AG04449 (cell line): ENCODE data around the gene SND1.
"Not testable (repeated sequence)": the region's sequence is repeated elsewhere in the genome, so short reads cannot be mapped to it uniquely, and the experiment has no call there.

Experiments
- CTCF ChIA-PET: fragments of 350-600 bp; formaldehyde crosslinking; extraction: SDS; loops from one replicate; lab custom pipeline; 2021; ENCODE audit warnings: antibody characterized with exemption; lab: Yijun Ruan, JAX
- POLR2A ChIA-PET: fragments of 400-600, 350-600 bp; formaldehyde crosslinking; extraction: SDS; loops from one replicate; lab custom pipeline; 2020; ENCODE audit warnings: antibody characterized with exemption, inconsistent platforms; lab: Yijun Ruan, JAX
- DNase-seq: peaks from one replicate; pipeline ENCODE4 v3.0.0-alpha.2; 2010; ENCODE audit warnings: low read depth, low spot score
- H3K4me3 ChIP-seq: 2 replicates; pipeline ENCODE4 v1.5.1; 2011; ENCODE audit warnings: low read depth, mild to moderate bottlenecking, control low read depth, low read length
- CTCF ChIP-seq: IDR thresholded peaks from one replicate; pipeline ENCODE4 v1.5.1; 2011; ENCODE audit warnings: mild to moderate bottlenecking, moderate library complexity, low read length, control low read depth, inconsistent platforms; ENCODE audit not compliant: insufficient read depth; ENCODE audit errors: missing control alignments

Gene SND1

DNA sequence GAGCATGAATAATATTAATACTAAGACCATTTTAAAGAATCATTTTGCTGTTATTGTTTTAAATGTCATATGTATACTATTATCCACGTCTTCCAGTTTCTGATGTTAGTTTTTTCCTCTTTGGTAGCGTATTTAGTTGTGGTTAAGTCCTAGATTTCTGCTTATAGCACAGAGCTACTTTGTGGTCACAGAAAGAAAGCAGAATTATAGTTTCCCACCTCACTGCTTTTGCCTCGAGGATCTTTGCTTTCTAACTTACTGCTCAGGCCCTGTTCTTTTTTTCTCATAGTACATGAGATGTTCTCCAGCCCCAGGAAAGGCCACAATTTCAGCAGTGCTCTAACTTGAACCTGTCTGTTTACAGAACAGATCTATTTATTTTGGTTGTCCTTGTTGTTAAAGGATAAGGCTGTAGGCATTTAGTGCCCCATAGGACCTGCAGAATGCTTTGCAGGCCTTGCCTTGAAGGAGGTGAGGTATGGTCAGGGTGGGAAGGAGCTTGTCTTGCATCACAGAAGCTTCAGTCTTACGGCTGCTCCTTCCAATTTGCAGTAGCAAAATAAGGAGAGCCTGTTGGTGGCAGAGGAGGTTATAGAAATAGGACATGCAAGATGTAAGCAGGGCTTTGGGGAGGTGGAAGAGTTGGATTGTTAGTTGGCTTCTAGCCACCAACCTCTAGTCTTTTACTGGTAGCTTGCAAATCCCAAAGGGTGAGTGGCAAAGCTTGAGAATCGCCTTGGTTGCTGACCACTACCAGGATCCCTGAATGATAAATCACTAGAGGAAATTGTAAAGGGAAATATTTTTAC is 250.1 kb downstream of the SND1 start:
- ChIA-PET CTCF (interaction anchor here (0.6 to 0.7 kb wide), 2 partner anchors 73 to 307 kb away, joined by 4 read pairs; no protein-coding TSS in a partner anchor), POLR2A (no interaction called here)
- no peak for DNase-seq
- TF ChIP-seq CTCF = no peak
- no peak overlapping the region for H3K4me3 ChIP-seq

DNA sequence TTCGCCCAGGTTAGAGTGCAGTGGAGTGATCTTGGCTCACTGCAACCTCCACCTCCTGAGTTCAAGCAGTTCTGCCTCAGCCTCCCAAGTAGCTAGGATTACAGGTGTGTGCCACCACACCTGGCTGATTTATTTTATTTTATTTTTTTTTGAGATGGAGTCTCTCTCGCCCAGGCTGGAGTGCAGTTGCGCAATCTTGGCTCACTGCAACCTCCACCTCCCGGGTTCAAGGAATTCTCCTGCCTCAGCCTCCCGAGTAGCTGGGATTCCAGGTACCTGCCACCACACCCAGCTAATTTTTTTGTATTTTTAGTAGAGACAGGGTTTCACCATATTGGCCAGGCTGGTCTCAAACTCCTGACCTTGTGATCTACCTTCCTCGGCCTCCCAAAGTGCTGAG is 250.8 kb downstream of the SND1 start:
- POLR2A ChIA-PET, H3K4me3 ChIP-seq, DNase-seq: not testable (repeated sequence)
- CTCF ChIA-PET = interaction anchor here (0.6 to 0.7 kb wide), 2 partner anchors 72 to 306 kb away, joined by 4 read pairs; no protein-coding TSS in a partner anchor

DNA sequence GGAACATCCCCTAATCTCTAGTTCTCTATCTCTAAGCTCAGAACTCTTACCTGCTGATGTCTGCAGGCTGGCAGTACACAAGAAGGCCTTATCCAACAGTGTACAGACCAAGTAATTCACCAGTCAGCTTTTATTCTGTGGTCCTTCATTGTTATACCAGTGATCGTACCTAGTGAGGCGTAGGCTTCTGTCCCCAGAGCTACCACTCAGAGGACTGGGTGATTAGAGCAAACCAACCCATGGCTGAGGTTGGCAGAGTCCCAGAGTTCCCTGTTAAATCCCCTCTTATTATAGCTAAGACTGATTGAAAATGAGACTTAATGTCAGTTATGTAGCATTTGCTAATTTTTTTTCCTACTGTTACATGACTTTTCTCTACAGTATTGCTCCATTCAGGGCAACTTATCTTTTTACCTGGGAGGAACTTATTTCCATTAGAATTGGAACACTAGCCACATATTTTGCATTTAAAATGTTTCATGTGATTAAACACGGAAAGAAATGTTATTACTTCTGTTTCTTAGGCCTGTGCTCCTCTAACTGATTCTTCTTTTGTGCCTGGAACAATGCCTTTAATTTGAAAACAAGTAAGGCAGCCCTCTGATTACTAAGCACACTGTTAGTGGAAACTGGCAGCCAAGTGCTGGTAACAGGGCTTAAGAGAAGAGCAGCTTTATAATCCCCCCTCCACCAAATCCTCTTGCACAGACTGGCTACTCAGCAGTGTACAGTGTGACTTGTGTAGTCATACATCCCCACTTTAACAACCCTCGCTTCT is 252.1 kb downstream of the SND1 start:
- H3K4me3 ChIP-seq = no peak overlapping the region
- CTCF ChIA-PET = interaction anchor here (0.5 to 1.0 kb wide), 2 partner anchors 129 to 175 kb away, joined by 3 read pairs; no protein-coding TSS in a partner anchor
- no peak for TF ChIP-seq CTCF
- no peak for DNase-seq
- POLR2A ChIA-PET = no interaction called here

- ChIA-PET CTCF (interaction anchor here (1.0 to 2.5 kb wide), 3 partner anchors 9 to 305 kb away, joined by 3 to 10 read pairs (median 7); no protein-coding TSS in a partner anchor), POLR2A (no interaction called here)
- H3K4me3 ChIP-seq = no peak overlapping the region
- no peak for TF ChIP-seq CTCF
- no peak for DNase-seq
These were observed 252.6 kb downstream of the SND1 start for GRCh38 chr7:127904670-127904985.

DNA sequence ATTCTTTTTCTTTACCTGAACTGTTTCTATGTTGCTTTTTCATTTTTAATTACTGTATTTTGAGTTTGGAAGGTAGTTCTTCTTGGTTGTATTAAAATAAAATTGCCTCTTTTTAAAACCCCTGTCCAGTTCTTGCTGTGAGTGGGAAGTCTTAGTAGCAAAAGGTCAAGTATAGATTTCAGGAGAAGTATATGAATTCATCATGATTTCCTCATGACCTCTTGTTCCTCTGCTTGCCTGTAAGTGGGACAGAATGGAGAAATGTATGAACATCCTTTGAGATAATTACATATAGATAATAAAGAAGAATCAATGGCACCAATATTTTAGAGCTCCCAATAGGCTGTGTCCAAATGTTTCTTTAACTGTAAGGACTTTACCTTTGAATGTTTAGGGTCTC is 253.0 kb downstream of the SND1 start:
- H3K4me3 ChIP-seq = no peak overlapping the region
- CTCF ChIA-PET = interaction anchor here (1.0 to 2.5 kb wide), 3 partner anchors 9 to 305 kb away, joined by 3 to 10 read pairs (median 7); no protein-coding TSS in a partner anchor
- DNase-seq = no peak
- TF ChIP-seq CTCF = no peak
- POLR2A ChIA-PET = no interaction called here

DNA sequence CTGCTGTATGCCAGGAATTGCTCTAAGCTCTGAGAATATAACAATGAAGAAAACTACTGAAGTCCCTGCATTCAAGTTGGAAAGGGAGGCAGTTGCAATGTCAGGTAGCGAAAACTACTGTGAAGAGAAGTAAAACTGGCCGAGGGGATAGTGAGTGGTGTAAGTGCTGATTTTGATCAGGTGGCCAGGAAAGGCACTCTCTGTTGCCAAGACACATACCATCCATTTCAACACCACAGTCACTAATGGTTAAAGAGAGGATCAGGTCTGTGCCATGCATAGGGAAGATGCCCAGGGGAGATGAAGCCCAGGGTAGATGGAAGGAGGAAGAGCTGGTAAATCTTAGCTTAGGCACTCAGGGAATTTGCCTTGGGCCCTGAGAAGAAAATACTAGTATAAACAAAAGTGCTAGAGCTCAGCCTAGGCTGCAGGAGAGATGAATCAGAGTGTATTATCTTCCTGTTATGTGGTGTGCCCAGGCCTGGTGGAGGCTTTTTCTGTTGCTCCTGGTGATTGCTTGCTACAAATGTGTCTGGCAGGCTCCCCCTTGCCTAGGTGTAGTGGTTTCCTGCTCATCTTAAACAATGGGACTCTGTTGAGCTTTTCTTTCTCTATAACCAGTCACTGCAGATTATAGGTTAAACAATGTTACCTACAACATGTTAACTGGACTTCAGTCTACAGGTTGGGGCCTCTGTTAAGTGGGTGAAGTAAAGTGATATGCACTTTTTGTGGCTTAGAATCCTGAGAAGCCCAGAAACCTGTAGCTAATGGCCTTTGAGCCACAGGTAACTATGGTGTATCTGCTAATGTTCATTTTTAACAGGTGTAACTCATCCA is 253.7 kb downstream of the SND1 start:
- TF ChIP-seq CTCF = no peak
- no peak overlapping the region for H3K4me3 ChIP-seq
- CTCF ChIA-PET = interaction anchor here (1.0 to 2.5 kb wide), 3 partner anchors 10 to 304 kb away, joined by 3 to 10 read pairs (median 7); no protein-coding TSS in a partner anchor
- POLR2A ChIA-PET = no interaction called here
- DNase-seq = no peak
